Measurements from ENCODE around the gene LRRC37A. TPM values are rescaled to one million over a fixed set of nuclear protein-coding genes. Genes with fewer than 3 reads are reported as not detected.
A peak's percentile ranks its signal among the peaks of the same experiment; 100 is the strongest.
"Not testable (repeated sequence)": the region's sequence is repeated elsewhere in the genome, so short reads cannot be mapped to it uniquely, and the experiment has no call there.

The LRRC37A gene
- total RNA-seq, 1 donor = 8.6 TPM

DNA sequence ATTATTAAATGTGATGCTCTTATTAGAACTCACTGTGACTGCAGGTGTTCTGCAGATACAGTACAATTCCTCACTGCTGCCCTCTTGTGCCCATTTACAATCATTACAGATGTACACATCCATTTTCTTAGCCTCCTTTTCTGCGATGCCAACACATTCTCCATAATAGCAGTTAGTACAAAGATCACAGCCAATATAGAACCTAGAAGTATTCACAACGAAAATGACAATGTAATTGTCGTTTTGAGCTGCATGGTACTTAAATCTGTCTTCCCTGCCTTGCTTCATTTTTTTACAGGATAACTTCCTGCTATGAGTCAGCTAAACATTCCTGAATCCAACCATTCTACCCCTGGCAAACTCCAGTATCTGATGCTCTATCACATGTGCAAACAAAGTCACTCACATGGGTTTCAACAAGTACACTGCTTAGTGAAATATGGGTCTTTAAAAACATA is 8.1 kb upstream of the LRRC37A start:
- H3K4me3 ChIP-seq (ENCODE audit: low read depth, low read length) = not testable (repeated sequence)
- DNase-seq (ENCODE audit: low read depth) = peak; percentile 83

DNA sequence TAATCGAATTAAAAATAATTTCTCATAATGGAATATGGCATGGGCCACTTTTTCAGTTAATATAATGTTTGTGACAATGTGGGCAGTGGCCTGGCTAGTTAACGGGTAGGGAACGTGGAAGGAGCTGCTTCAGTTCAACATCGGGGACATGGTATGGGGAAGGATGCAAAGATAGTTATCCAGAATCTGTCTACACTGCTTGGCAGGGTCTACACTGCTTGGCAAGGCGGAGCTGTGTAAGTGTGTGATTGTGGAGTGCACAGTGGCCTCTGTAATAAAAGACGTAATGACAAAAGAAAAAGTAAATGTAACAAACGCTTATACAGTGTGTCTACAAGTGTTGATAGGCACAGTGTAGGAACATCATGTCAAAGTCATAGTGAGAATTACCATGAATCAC is 7.3 kb upstream of the LRRC37A start:
- not testable (repeated sequence) for H3K4me3 ChIP-seq (ENCODE audit: low read depth, low read length); DNase-seq (ENCODE audit: low read depth)

More for the DNA sequence above, 8.1 kb upstream of the LRRC37A start:
- TF ChIP-seq, protein P1, sequence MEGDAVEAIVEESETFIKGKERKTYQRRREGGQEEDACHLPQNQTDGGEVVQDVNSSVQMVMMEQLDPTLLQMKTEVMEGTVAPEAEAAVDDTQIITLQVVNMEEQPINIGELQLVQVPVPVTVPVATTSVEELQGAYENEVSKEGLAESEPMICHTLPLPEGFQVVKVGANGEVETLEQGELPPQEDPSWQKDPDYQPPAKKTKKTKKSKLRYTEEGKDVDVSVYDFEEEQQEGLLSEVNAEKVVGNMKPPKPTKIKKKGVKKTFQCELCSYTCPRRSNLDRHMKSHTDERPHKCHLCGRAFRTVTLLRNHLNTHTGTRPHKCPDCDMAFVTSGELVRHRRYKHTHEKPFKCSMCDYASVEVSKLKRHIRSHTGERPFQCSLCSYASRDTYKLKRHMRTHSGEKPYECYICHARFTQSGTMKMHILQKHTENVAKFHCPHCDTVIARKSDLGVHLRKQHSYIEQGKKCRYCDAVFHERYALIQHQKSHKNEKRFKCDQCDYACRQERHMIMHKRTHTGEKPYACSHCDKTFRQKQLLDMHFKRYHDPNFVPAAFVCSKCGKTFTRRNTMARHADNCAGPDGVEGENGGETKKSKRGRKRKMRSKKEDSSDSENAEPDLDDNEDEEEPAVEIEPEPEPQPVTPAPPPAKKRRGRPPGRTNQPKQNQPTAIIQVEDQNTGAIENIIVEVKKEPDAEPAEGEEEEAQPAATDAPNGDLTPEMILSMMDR (IDR thresholded peaks at IDR 0.05; ENCODE audit: insufficient read depth, low read depth, low read length) = peak; percentile 85

DNA sequence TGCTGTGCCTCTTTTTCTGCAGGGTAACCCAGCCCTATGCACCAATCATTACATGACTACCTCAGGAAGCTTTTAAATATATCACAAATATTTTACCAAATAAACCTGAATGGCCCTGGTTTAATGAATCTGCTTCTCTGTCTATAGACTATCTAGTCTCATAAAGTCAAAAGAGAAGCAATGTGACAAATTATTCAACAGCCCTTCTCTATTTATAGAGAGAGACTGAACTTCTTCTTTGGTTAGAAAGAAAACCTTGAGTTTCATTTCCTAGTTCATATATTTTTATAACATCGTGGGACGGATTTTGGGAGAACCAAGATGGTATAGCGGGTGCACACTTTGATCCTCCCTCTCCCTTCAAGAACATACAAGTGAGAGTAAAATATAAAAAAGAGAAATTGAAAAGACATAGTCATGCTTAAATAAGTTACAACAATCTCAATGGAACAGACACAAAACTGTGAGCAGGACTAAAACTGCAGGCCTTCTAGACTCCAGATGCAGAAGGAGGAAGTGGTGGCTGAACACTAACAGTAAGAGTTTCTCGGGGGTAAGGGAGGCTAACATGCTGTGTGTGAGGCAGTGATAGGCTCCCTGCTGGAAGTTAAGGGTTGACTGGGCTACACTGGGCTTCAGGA is 3.9 kb upstream of the LRRC37A start:
- DNase-seq (ENCODE audit: low read depth); H3K4me3 ChIP-seq (ENCODE audit: low read depth, low read length): not testable (repeated sequence)

DNA sequence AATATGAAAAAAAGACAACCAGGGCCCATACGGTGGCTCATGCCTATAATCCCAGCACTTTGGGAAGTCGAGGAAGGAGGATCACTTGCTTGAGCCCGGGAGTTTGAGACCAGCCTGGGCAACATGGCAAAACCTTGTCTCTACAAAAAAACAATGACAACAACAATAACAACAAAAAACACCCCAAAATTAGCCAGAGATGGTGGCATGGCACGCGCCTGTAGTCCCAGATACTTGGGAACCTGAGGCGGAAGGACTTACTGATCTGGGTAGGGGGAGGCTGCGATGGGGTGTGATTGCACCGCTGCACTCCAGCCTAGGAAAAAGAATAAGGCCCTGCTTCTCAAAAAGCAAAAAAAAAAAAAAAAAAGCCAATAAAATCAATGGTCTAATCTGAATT is 3.3 kb upstream of the LRRC37A start:
- H3K4me3 ChIP-seq (ENCODE audit: low read depth, low read length); DNase-seq (ENCODE audit: low read depth): not testable (repeated sequence)

DNA sequence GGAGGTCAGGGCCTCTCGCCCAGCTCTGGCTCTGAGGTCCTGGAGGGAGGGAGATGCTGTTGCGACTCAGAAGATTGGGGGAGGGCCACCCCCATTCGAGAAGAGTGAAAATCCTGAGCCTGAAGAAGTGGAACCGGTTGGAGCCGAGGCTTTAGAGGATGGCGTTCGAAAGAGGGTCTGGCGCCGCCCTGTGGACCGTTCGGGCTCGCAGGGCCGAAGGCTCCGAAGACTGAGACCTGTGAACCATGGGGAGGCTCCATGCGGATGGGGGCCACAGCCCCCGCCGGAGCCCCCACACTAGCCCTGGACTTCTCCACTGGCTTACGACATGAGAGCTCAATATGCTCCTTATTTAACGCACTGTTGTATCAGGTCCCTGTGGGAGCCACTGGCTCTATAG is 46.3 kb downstream of the LRRC37A start:
- not testable (repeated sequence) for DNase-seq (ENCODE audit: low read depth)

DNA sequence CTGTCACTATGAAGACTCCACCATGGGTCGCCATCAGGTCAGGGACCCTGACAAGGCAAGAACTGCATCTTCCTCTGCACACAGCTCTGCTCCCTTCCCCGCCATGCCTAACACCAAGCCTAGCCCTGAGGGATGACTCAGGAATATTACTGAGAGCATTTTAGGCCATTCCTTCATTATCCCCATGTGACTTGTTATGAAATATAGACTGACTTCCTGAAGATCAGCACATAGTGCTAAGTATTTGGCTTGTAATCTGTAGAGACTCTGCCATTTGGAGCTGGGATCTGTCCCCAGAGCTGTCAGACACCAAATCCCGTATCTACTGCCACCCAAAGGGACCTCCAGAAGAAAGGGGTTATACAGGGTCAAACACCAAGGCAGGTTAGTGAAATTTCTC is 47.2 kb downstream of the LRRC37A start:
- DNase-seq (ENCODE audit: low read depth); H3K4me3 ChIP-seq (ENCODE audit: low read depth, low read length): not testable (repeated sequence)

More for the DNA sequence above, 46.3 kb downstream of the LRRC37A start:
- H3K4me3 ChIP-seq (ENCODE audit: low read depth, low read length) = not testable (repeated sequence)

DNA sequence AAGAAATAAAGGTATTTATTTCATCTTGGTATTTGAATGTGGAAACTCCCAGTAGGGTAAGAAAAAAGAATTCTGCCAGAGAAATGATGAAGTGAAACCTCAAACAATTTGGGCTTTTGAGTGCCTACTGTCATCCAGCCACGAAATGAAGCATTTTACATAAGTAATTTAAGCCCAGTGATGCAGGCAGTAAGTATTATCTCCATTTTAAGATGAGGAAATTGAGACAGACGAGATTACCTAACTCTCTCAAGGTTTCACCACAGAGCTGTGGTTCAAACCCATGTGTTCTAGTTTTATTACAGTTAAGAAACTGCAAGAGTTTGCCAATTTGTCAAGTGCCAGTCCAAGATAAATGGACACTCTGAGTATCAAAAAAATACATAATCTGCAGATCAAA is 53.4 kb downstream of the LRRC37A start:
- H3K4me3 ChIP-seq (ENCODE audit: low read depth, low read length); DNase-seq (ENCODE audit: low read depth): not testable (repeated sequence)

DNA sequence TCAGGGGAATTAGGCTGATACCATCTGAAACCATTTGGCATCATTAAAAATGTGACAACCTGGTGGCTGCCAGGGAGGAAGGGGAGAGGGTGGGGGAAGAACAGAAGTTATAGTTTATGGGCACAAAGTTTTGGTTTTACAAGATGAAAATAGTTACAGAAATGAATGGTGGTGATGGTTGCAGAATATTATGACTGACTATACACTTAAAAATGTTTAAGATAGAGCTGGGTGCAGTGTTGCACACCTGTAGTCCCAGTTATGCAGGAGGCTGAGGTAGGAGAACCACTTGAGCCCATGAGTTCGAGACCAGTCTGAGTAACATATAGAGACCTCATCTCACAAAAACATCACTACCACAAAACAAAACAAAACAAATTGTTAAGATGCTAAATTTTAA is 54.1 kb downstream of the LRRC37A start:
- DNase-seq (ENCODE audit: low read depth); H3K4me3 ChIP-seq (ENCODE audit: low read depth, low read length): not testable (repeated sequence)

DNA sequence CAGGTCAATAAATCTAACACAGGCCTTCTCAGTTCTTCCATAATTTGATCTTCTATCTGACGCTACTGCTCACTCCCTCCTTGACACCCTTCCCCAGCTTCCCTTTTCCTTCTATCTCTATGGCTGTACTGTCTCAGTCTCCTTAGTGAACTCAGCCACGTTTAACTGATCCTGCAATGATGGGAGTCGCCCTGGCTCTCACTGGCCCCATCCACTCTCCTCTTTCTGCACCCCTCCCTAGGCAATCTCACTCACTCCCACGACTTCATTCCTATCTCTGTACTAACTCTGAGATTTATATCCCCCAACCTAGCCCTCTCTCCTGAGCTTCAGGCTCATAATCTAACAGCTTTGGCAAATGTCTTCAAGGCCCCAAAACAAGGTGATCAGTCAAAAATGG is 58.9 kb downstream of the LRRC37A start:
- not testable (repeated sequence) for DNase-seq (ENCODE audit: low read depth); H3K4me3 ChIP-seq (ENCODE audit: low read depth, low read length)

DNA sequence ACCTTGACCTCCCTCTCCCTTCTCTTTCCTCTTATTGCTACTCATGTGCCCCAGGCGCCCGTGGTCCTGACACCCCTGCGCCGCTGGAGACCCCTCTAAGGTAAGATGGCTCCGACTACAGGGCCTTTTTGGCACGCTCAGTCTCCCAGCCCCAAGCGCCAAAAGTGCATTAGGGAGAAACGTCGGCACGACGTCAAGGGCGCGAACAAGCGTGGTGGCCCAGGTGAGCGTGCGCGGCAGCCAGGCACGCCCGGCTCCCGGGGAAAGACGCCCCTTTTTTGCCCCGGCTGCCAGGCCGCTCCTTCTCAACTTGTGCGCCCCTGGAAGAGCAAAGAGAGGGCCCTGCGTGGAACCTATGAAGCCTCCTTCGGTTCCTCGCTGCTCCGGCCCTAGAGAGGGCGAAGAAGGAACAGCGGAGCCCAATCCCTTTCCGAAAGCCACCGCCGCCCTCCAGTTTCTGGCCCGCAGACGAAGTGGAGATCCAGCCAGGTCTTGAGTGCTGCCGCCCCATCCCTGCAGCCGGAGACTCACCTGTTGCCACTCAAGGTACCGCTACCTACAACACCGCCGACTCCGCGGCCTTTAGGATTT is 66.3 kb downstream of the LRRC37A start:
- H3K4me3 ChIP-seq (ENCODE audit: low read depth, low read length) = not testable (repeated sequence)

DNA sequence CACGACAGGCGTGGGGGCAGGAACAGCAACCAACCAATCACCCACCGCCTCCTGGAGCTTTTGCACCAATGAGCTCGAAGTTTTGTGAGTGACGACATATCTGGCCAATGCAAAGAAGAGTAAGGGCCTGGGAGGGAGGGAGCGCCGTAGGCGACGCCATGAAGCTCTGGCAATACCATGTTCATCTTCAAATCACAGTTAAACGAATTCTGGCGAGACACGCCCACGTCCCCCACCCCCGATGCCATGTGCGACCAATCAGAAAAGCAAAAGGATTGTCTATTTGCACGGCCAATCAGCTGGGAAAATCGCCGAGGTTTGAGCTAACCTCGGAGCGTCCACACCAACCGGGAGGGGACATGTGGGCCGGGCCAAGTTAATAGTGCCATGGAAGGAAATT is 66.8 kb downstream of the LRRC37A start, which contains the start of gene ARL17B:
ARL17B (minus strand) TSS at position 12 of the 400 bp plus-strand sequence. CDS start 3,369 bp downstream, outside the sequence.
- not testable (repeated sequence) for H3K4me3 ChIP-seq (ENCODE audit: low read depth, low read length); DNase-seq (ENCODE audit: low read depth)

More for the DNA sequence above, 66.3 kb downstream of the LRRC37A start:
- DNase-seq (ENCODE audit: low read depth) = not testable (repeated sequence)

DNA sequence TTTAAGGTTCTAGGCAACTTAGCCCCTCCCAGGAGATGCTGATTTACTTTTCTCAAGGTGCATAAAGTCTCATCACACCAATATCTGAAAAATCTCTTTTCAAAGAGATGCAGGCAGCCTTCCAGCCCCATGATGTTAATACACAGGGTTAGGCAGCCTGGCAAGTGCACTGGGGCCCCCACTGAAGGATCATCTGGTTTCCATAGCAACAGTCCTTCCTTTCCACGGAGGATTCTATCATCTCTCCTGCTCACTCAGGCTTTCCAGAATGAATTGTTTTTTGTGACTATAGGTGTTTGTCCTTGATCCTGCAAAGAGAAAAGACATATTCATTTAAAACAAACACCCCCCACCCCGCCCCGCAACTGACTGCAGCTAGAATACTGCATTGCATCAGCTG is 72.6 kb downstream of the LRRC37A start:
- DNase-seq (ENCODE audit: low read depth); H3K4me3 ChIP-seq (ENCODE audit: low read depth, low read length): not testable (repeated sequence)

DNA sequence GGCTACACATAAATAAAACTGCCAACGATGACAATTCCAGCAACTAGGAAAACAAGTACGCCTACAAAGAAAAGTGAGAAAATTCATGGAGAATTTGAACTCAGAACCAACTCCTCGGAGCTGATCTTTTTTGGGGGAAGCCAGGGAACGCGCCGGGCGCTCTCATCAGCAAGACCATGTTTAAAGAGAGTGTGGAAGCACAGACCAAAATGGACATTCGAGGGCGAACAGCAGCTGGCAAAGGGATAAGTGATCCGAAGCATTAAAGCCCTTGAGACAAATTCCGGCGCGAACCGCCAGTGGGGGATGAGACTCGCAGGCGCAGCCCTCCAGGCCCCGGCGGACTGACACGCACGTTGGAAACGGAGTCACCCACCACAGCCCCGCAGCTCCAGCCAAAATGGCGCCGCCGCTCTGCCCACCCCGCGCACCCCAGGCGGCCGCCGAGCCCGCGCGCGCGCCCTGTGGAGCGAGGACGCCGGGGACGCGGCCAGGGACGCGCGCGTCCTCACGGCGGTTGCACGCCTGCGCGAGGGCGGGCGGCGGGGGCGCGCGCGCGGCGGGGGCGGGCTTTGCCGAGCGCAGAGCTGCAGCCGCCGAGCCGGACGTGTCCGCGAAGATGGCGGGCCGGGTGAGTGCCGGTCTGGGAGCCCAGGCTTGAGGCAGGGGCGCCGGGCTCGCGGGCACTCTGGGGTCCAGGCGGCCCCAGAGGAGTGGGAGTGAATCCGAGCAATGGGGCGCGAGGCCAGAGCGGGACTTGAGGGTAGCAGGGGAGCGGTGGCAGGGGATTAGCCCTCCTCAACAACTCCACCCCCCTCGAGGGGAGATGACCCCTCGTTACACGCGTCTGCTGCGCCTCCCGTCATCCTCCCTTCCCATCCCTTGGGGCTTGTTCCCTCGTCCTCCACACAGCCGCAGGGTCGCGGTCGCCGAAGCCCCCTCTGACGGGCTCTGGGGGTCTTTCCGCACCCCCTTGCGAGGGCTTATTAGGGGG is 77.6 kb downstream of the LRRC37A start:
- not testable (repeated sequence) for DNase-seq (ENCODE audit: low read depth)

DNA sequence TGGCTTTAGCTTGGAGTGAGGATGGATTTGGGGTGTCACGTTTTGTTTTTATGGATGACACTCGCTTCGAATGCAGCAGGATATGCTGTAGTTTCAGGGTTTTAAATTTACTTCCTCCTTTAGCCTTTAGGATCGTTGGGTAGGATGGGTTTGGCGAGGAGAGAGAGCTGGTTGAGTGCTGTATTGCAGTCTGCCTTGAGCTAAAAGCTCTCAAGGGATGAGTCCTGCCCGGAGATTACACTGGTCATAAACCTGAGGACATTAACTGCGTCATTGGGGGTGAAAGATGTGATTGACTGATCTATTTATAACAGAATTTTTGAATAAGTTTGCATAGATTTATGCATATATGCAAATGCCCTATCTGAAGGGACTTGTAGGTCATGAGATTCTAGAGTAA is 78.5 kb downstream of the LRRC37A start:
- DNase-seq (ENCODE audit: low read depth) = not testable (repeated sequence)

More for the DNA sequence above, 77.6 kb downstream of the LRRC37A start:
- H3K4me3 ChIP-seq (ENCODE audit: low read depth, low read length) = not testable (repeated sequence)

DNA sequence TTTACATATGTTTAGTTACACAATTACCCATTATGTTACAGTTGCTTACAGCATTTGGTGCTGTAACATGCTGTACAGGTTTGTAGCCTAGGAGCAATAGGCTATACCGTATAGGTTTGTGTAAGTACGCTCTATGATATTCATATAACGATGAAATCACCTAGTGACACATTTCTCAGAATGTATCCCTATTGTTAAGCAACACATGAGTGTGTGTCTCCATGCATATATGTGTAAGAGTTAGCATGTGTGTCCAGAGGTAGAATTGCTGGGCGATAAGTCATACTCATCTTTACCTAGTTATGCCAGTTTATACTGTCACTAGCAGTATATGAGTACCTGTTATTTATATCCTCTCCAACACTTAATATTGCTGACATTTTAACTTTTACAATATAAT is 88.2 kb downstream of the LRRC37A start:
- not testable (repeated sequence) for DNase-seq (ENCODE audit: low read depth); H3K4me3 ChIP-seq (ENCODE audit: low read depth, low read length)

More for the DNA sequence above, 78.5 kb downstream of the LRRC37A start:
- H3K4me3 ChIP-seq (ENCODE audit: low read depth, low read length) = not testable (repeated sequence)

DNA sequence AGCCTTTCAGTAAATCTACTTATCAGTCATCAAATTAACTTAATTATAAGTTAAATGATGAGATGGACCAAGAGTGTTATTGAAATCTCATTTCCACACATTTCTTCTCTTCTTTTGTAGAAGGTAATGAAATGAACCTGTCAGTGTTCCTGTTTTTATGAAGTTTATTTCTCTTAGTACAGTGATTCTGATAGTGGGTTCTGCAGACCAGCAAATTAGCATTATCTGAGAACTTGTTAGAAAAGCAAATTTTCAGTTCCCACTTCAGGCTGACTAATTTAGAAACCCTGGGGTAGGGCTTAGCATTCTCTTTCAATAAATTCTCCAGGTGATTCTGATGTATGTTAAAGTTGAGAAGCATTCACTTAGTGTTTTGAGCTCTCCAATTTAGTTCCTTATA is 90.6 kb downstream of the LRRC37A start:
- DNase-seq (ENCODE audit: low read depth); H3K4me3 ChIP-seq (ENCODE audit: low read depth, low read length): not testable (repeated sequence)

Measured in fibroblast of villous mesenchyme (primary cell).